Heart right ventricle (tissue), 16 donors: ENCODE results near the gene TBX5. TPM values are rescaled to one million over a fixed set of nuclear protein-coding genes. Genes with fewer than 3 reads are reported as not detected.

ENCODE experiments used
- ATAC-seq, 8 donors: fragments of 200-7000 bp; cut with Tn5 transposase; one replicate each; pipeline ENCODE4 v1.9.1; 2020; ENCODE audit warnings: mild to moderate bottlenecking in 8 of 8, moderate library complexity in 8 of 8, moderate number of reproducible peaks in 1 of 8
- DNase-seq, 2 donors: peaks; one replicate each; pipeline ENCODE4 v3.0.0-alpha.2; 2020
- H3K27ac ChIP-seq, 10 donors: fragments of 200-600 bp; sonication (generic) in 2 of 10; one replicate each; pipeline versions ENCODE4 v1.5.0 to v1.8.0; 2020 to 2022; ENCODE audit warnings: mild to moderate bottlenecking in 3 of 10
- H3K27me3 ChIP-seq, 7 donors: fragments of 200-600 bp; one replicate each; pipeline ENCODE4 v1.8.0; 2021 to 2022; ENCODE audit warnings: mild to moderate bottlenecking in 2 of 7
- H3K36me3 ChIP-seq, 9 donors: fragments of 200-600 bp; sonication (generic) in 1 of 9; one replicate each; pipeline versions ENCODE4 v1.5.0 to v1.8.0; 2020 to 2022; ENCODE audit warnings: mild to moderate bottlenecking in 2 of 9
- H3K4me1 ChIP-seq, 9 donors: fragments of 200-600 bp; sonication (generic) in 1 of 9; one replicate each; pipeline versions ENCODE4 v1.5.0 to v1.8.0; 2020 to 2022; ENCODE audit warnings: mild to moderate bottlenecking in 4 of 9
- H3K4me3 ChIP-seq, 10 donors: fragments of 200-600 bp; sonication (generic) in 2 of 10; one replicate each; pipeline versions ENCODE4 v1.5.0 to v1.8.0; 2020 to 2022; ENCODE audit warnings: mild to moderate bottlenecking in 7 of 10, moderate library complexity in 2 of 10
- H3K9me3 ChIP-seq, 11 donors: fragments of 200-600 bp in 10 of 11; sonication (generic) in 2 of 11; one replicate each; pipeline versions ENCODE4 v1.5.0 to v1.8.0; 2013 to 2022; ENCODE audit warnings: mild to moderate bottlenecking in 2 of 11, control low read depth in 1 of 11, moderate library complexity in 1 of 11
- WGBS, 2 donors: extraction: QIAGEN DNeasy Blood & Tissue Kit; methylation state at CpG; one replicate each; pipeline ENCODE4 v1.1.7; 2013; ENCODE audit warnings: inconsistent platforms in 1 of 2; 5-methylcytosine and 5-hydroxymethylcytosine counted together
- intact Hi-C, 10 donors: fragments of 100-400 bp; cut with DNase I; formaldehyde crosslinking; loops; one replicate each; pipeline versions ENCODE4 v1.11.1 to v1.14.2; 2022
- polyA plus RNA-seq, 2 donors: library from polyadenylated mRNA; stranded (reverse); fragments of 200-250 nt; gene quantifications; one replicate each; pipeline ENCODE4 v1.2.3, GENCODE V29; 2013
- total RNA-seq, 10 donors: library from RNA; stranded (reverse); fragmentation: NEBNext Ultra II Directional in 3 of 10; extraction: Animal tissue kit (Norgen Biotek cat#: 25700) in 3 of 10; gene quantifications; one replicate each; pipeline versions ENCODE4 v1.2.1 to v1.2.4, GENCODE V29; 2021 to 2023
- TF ChIP-seq, protein P1 (sequence below), 9 donors: fragments of 200-600 bp; sonication (generic) in 2 of 9; IDR thresholded peaks; one replicate each; pipeline versions ENCODE4 v1.5.0 to v1.8.0; 2021 to 2022; ENCODE audit warnings: antibody characterized with exemption in 9 of 9, mild to moderate bottlenecking in 5 of 9, moderate library complexity in 1 of 9
- donor health status: Arrhythmogenic right ventricular cardiomyopathy.
- donor health status: ischemic (EF 13 %, LVEDD 7.1; RV severe dilation, severe dysfunction).
- donor health status: healthy with polysubstance abuse.
- donor health status: DM: no; HTN: yes; CAD: no.
- donor health status: DM: no; HTN: no; CAD: no.
- donor health status: ischemic (EF 25% LVEDD 6.9; RV normal size, moderate dysfunction).
- donor health status: ischemic (EF 25% LVEDD 5.7; RV mildly dilated, moderate dysfunction).
- donor health status: healthy.
- donor health status: DM: yes; HTN: yes; CAD: no.
- donor health status: Ischemic cardiomyopathy.
- donor health status: ischemic (EF 35%, LVEDD 5.7; RV mildly dilated, moderate dysfunction).
- donor health status: nonischemic (EF 11% LVEDD 7.7; RV severe dilation, severe dysfunction).
- donor health status: DM: yes; HTN: yes; CAD: no.
- donor health status: PGD.
- donor health status: ischemic (EF 29% LVEDD 5.4; RV normal size, mild dysfunction).
- donor health status: nonischemic (EF 23%, LVEDD 6.1; RV moderate dilation, normal function).

TBX5 gene
- total and polyA plus RNA-seq, 12 donors = 4.0 to 70.1 (median 51.4) TPM

DNA sequence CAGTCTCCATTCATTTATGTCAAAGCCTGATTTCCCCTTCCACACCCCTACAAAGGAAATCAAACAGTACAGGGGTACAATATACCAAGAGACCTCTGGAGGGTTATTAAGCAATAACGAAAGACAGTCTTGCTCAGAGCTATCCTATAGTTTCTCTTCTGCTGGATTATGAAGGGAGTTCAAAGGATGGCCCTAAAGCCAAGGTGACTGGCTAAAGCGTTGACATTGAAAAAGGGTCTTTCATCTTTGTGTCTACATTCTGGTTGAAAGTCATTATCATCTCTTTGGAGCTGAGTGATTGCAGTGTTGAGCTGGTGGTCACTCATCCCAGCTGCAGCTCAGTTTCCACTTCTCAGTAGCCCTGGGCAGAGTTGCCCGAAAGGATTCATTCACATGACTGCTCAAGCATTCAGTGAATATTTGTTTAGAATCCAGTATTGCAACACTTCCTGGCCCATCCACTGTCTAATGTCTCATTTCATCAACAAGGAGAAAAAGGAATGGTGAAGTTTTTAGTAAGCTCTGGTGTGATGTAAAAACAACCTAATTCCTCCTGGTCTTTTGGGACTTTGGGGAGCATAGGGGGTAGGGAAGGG is 19.2 kb upstream of the TBX5 start:
- peaks cover 0 to 1% (median 0%) of the 10 kb centered on the region in 9 donors for H3K4me1 ChIP-seq
- TF ChIP-seq, protein P1, sequence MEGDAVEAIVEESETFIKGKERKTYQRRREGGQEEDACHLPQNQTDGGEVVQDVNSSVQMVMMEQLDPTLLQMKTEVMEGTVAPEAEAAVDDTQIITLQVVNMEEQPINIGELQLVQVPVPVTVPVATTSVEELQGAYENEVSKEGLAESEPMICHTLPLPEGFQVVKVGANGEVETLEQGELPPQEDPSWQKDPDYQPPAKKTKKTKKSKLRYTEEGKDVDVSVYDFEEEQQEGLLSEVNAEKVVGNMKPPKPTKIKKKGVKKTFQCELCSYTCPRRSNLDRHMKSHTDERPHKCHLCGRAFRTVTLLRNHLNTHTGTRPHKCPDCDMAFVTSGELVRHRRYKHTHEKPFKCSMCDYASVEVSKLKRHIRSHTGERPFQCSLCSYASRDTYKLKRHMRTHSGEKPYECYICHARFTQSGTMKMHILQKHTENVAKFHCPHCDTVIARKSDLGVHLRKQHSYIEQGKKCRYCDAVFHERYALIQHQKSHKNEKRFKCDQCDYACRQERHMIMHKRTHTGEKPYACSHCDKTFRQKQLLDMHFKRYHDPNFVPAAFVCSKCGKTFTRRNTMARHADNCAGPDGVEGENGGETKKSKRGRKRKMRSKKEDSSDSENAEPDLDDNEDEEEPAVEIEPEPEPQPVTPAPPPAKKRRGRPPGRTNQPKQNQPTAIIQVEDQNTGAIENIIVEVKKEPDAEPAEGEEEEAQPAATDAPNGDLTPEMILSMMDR (IDR thresholded peaks at IDR 0.05) = no peak
- H3K27ac ChIP-seq = no peak overlapping the region
- no peak overlapping the region for H3K4me3 ChIP-seq
- 54 to 57% methylated on average over 3 of the region's 3 CpGs for WGBS, 2 donors
- ATAC-seq = no peak
- H3K36me3 ChIP-seq = no peaks in the 10 kb centered on the region
- no peaks in the 10 kb centered on the region for H3K9me3 ChIP-seq
- no peak for DNase-seq
- H3K27me3 ChIP-seq = peaks cover 0 to 37% (median 7%) of the 10 kb centered on the region in 7 donors
- intact Hi-C loops = no loop called here

DNA sequence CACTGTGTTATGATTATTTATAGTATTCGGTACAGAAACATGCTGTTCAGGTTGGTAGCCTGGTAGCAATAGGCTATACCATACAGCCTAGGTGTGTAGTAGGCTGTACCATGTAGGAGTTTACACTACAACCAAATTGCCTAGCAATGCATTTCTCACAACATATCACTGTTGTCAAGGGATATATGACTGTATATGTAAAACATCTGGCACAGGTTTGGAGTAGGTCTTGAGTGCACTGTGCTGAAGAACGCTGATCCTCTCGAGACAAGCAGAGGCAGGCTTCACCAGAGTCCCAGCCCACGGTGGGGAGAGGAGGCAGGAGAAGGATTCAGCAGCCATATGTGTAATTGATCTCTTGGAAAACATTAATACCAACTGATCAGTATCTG is 15.0 kb upstream of the TBX5 start:
- 74 to 82% methylated on average over 4 of the region's 4 CpGs for WGBS, 2 donors
- no peak overlapping the region for H3K27ac ChIP-seq

DNA sequence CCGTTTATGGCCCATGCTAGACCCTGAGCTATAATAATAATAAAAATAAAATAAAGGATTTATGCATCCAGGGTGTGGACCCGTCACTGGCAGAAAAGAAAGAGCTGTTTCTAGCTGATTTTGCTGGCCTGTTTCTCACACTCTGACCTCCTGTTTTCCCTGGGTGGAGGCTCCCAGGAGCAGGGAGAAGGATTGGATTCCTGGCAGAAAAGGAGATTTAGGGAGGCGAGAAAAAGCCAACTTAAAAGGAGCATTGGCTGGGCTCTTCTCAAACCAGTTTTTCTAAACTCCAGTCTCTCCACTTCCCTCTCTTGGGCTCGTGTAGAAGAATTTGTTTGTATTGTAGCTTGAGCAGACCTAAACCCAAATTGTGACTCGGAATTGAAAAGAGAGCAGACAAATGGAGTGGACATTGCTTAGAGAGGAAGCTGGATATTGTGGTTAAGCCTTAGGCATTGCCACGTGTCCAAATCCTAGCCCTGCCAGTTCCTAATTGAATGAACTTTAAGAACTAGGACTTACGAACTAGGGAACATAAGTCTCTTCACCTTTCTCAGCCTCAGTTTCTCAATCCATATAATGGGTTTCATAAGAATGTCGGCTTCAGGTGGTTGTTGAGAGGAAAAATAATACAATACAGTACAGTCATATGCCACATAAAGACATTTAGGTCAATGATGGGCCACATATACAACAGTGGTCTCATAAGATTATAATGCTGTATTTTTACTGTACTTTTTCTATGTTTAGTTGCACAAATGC is 14.4 kb upstream of the TBX5 start:
- peaks cover 0 to 15% (median 6%) of the 10 kb centered on the region in 9 donors for H3K4me1 ChIP-seq
- ATAC-seq = no peak
- no peaks in the 10 kb centered on the region for H3K9me3 ChIP-seq
- H3K36me3 ChIP-seq = no peaks in the 10 kb centered on the region
- TF ChIP-seq, protein P1 (IDR thresholded peaks at IDR 0.05) = no peak
- intact Hi-C loops = no loop called here
- 67 to 77% methylated on average over 8 of the region's 8 CpGs for WGBS, 2 donors
- H3K27ac ChIP-seq = no peak overlapping the region
- DNase-seq = no peak
- H3K4me3 ChIP-seq = no peak overlapping the region
- H3K27me3 ChIP-seq = peaks cover 0 to 30% (median 14%) of the 10 kb centered on the region in 7 donors

More for the DNA sequence above, 15.0 kb upstream of the TBX5 start:
- H3K27me3 ChIP-seq = peaks cover 0 to 30% (median 8%) of the 10 kb centered on the region in 7 donors
- H3K4me1 ChIP-seq = peaks cover 0 to 9% (median 4%) of the 10 kb centered on the region in 9 donors
- H3K36me3 ChIP-seq = no peaks in the 10 kb centered on the region
- DNase-seq = no peak
- intact Hi-C loops = no loop called here
- TF ChIP-seq, protein P1 (IDR thresholded peaks at IDR 0.05) = no peak
- no peaks in the 10 kb centered on the region for H3K9me3 ChIP-seq
- no peak for ATAC-seq
- H3K4me3 ChIP-seq = no peak overlapping the region

DNA sequence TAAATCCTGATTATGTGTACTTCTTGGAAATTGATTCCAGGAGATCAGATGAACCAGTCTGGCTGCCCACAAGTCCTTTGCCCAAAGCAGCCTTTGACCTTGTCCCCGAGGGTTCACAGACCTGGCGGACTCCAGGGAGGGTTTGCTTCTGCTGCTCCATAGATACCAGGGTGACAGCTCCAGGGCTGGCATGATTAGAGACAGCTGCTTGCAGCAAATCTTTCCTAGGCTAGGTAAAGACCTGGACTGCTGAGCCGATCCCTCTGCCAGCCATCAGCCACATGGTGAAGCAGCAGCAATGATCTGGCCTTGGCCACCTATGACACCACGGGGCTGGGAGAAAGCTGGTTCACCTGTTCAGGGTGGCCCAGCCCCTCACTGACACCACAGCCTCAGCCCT is 10.1 kb upstream of the TBX5 start:
- DNase-seq = no peak
- Histone ChIP-seq H3K9me3 (no peaks in the 10 kb centered on the region), H3K4me1 (peaks cover 0 to 17% (median 6%) of the 10 kb centered on the region in 9 donors), H3K4me3 (no peak overlapping the region), H3K27ac (peak overlapping the region in 1 of 10 donors; percentile 50), H3K36me3 (no peaks in the 10 kb centered on the region), H3K27me3 (peaks cover 0 to 57% (median 50%) of the 10 kb centered on the region in 7 donors)
- TF ChIP-seq, protein P1 (IDR thresholded peaks at IDR 0.05) = no peak
- intact Hi-C loops = no loop called here
- ATAC-seq = peak in 4 of 8 donors; percentile 33 to 37 (median 34)
- 40 to 45% methylated on average over 4 of the region's 4 CpGs for WGBS, 2 donors
